Measurements from ENCODE around the gene DNAH7. TPM values are rescaled to one million over a fixed set of nuclear protein-coding genes. Genes with fewer than 3 reads are reported as not detected.

Gene DNAH7
- total and polyA plus RNA-seq, 2 donors (not counting 3 experiments of a cell fraction or from before 2014, with no cell fraction given), result 0.15 to 0.24 TPM

DNA sequence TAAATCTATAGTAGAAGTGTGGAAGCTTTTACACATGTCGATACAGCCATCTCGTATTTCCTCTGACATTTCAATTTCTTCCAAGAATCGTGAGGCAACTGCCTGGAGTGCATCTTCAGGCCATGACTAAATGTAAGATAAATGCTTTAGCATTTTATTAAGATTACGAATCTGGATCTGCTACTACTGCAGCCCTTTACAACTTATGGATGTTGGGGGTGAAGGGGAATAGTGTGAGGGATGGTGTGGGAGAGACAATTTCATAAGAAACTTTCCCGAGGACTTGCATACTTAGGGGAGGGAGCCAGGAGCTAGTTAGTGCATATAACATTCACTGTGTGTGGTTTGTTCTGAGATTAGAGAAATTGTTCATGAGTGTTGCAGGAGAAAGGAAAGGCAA lies 206.8 kb downstream of the DNAH7 start:
- no peaks in the 10 kb centered on the region for H3K79me2 ChIP-seq (ENCODE audit: control insufficient read depth, insufficient read depth, low read length)
- POLR2A ChIA-PET, result no interaction called here
- DNase-seq (ENCODE audit: low read depth, low spot score), result no peak
- H3K9me3 ChIP-seq (replicated peaks; ENCODE audit: control insufficient read depth, insufficient read depth, low read length), result no peaks in the 10 kb centered on the region
- H3K27me3 ChIP-seq (ENCODE audit: control insufficient read depth in 2 of 2, insufficient read depth in 2 of 2, low read length in 2 of 2), result no peaks in the 10 kb centered on the region
- BruUV-seq (replicated peaks), result no TSS peak
- no peak overlapping the region for H3K9ac ChIP-seq (replicated peaks; ENCODE audit: extremely low read depth, insufficient read depth, low read length)
- H3K27ac ChIP-seq (ENCODE audit: insufficient read depth, low read depth, low read length), result no peak overlapping the region
- TF ChIP-seq, protein P1, sequence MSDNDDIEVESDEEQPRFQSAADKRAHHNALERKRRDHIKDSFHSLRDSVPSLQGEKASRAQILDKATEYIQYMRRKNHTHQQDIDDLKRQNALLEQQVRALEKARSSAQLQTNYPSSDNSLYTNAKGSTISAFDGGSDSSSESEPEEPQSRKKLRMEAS (IDR thresholded peaks at IDR 0.05; ENCODE audit: insufficient read depth, insufficient read length), result no peak
- no peak for FAIRE-seq
- no peaks in the 10 kb centered on the region for H3K4me1 ChIP-seq (ENCODE audit: control insufficient read depth, extremely low read depth, insufficient read depth, low read length)
- CTCF ChIA-PET, result interaction anchor here (1.5 to 1.7 kb wide), 2 partner anchors 12 to 13 kb away, joined by 3 to 6 read pairs; no protein-coding TSS in a partner anchor
- no peaks in the 10 kb centered on the region for H3K36me3 ChIP-seq (ENCODE audit: control insufficient read depth in 2 of 2, extremely low read depth in 1 of 2, insufficient read depth in 2 of 2, low read length in 2 of 2)
- dilution Hi-C loops (cut with MboI; ENCODE audit: extremely low pct_ligation_motif_present, low sequenced_read_pairs), result no loop called here
- no peak overlapping the region for H3K4me3 ChIP-seq (replicated peaks in 1 of 3; ENCODE audit: insufficient read depth in 1 of 3, low read depth in 1 of 3, low read length in 3 of 3)
- H3K4me2 ChIP-seq (ENCODE audit: insufficient read depth, low read length), result no peak overlapping the region
- no peaks in the 10 kb centered on the region for H3K9me1 ChIP-seq (replicated peaks; ENCODE audit: control insufficient read depth, extremely low read depth, insufficient read depth, low read length)
- intact Hi-C loops (cut with micrococcal nuclease), result no loop called here
- no peak overlapping the region for H2AFZ ChIP-seq (ENCODE audit: low read depth, low read length)
- H4K20me1 ChIP-seq (replicated peaks; ENCODE audit: control insufficient read depth, extremely low read depth, insufficient read depth, low read length), result no peaks in the 10 kb centered on the region

DNA sequence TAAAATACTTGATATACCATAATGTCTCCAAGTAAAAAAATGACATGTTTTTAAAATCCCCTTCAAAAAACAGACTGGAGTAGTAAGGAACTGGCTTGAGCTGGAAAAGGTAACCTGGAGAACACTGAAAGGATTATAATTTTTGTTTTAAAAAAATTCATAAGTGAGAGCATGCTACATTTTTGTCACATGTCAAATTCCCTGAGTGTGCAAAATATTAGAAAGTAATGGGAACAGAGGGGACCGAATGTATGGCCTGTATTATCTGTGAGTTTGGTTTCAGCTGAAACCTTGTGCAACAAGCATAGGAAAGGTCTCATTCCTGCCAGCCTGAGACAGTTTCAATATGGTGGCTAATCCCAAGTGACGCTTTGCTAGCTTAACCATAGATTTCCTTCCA lies 209.1 kb downstream of the DNAH7 start:
- dilution Hi-C loops (cut with MboI; ENCODE audit: extremely low pct_ligation_motif_present, low sequenced_read_pairs), result no loop called here
- FAIRE-seq, result no peak

More for the DNA sequence above, 209.1 kb downstream of the DNAH7 start:
- CTCF ChIA-PET, result no interaction called here
- POLR2A ChIA-PET, result no interaction called here
- no TSS peak for BruUV-seq (replicated peaks)
- Histone ChIP-seq H3K9ac (replicated peaks; ENCODE audit: extremely low read depth, insufficient read depth, low read length) (no peak overlapping the region), H3K79me2 (ENCODE audit: control insufficient read depth, insufficient read depth, low read length) (no peaks in the 10 kb centered on the region), H3K27me3 (ENCODE audit: control insufficient read depth in 2 of 2, insufficient read depth in 2 of 2, low read length in 2 of 2) (no peaks in the 10 kb centered on the region), H2AFZ (ENCODE audit: low read depth, low read length) (no peak overlapping the region), H3K27ac (ENCODE audit: insufficient read depth, low read depth, low read length) (no peak overlapping the region), H3K4me1 (ENCODE audit: control insufficient read depth, extremely low read depth, insufficient read depth, low read length) (no peaks in the 10 kb centered on the region), H3K9me3 (replicated peaks; ENCODE audit: control insufficient read depth, insufficient read depth, low read length) (no peaks in the 10 kb centered on the region), H4K20me1 (replicated peaks; ENCODE audit: control insufficient read depth, extremely low read depth, insufficient read depth, low read length) (no peaks in the 10 kb centered on the region), H3K36me3 (ENCODE audit: control insufficient read depth in 2 of 2, extremely low read depth in 1 of 2, insufficient read depth in 2 of 2, low read length in 2 of 2) (no peaks in the 10 kb centered on the region), H3K9me1 (replicated peaks; ENCODE audit: control insufficient read depth, extremely low read depth, insufficient read depth, low read length) (no peaks in the 10 kb centered on the region), H3K4me3 (replicated peaks in 1 of 3; ENCODE audit: insufficient read depth in 1 of 3, low read depth in 1 of 3, low read length in 3 of 3) (no peak overlapping the region), H3K4me2 (ENCODE audit: insufficient read depth, low read length) (no peak overlapping the region)
- no peak for TF ChIP-seq POLR2AphosphoS5 (IDR thresholded peaks at IDR 0.05; ENCODE audit: insufficient read depth, low read depth, low read length)
- TF ChIP-seq POLR2A (IDR thresholded peaks at IDR 0.05; ENCODE audit: low read depth, low read length), result no peak
- no peak for TF ChIP-seq FOS (IDR thresholded peaks at IDR 0.05; ENCODE audit: borderline replicate concordance, insufficient read depth, low read length)
- TF ChIP-seq EZH2 (IDR thresholded peaks at IDR 0.05; ENCODE audit: borderline replicate concordance, low read depth, low read length, severe bottlenecking), result no peak
- no peak for TF ChIP-seq MYC (IDR thresholded peaks at IDR 0.05; ENCODE audit: low read depth, low read length)
- TF ChIP-seq, protein P1 (IDR thresholded peaks at IDR 0.05; ENCODE audit: insufficient read depth, insufficient read length), result no peak
- TF ChIP-seq, protein P2, sequence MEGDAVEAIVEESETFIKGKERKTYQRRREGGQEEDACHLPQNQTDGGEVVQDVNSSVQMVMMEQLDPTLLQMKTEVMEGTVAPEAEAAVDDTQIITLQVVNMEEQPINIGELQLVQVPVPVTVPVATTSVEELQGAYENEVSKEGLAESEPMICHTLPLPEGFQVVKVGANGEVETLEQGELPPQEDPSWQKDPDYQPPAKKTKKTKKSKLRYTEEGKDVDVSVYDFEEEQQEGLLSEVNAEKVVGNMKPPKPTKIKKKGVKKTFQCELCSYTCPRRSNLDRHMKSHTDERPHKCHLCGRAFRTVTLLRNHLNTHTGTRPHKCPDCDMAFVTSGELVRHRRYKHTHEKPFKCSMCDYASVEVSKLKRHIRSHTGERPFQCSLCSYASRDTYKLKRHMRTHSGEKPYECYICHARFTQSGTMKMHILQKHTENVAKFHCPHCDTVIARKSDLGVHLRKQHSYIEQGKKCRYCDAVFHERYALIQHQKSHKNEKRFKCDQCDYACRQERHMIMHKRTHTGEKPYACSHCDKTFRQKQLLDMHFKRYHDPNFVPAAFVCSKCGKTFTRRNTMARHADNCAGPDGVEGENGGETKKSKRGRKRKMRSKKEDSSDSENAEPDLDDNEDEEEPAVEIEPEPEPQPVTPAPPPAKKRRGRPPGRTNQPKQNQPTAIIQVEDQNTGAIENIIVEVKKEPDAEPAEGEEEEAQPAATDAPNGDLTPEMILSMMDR (IDR thresholded peaks at IDR 0.05; ENCODE audit: extremely low read depth in 1 of 2, insufficient read depth in 1 of 2, low read depth in 1 of 2, low read length in 2 of 2), result no peak
- no peak for TF ChIP-seq JUN (IDR thresholded peaks at IDR 0.05; ENCODE audit: borderline replicate concordance, insufficient read depth, insufficient read length, low read depth)
- no peak for TF ChIP-seq GATA2 (IDR thresholded peaks at IDR 0.05; ENCODE audit: insufficient read depth, insufficient read length, low read depth, low read length)
- DNase-seq (ENCODE audit: low read depth, low spot score), result no peak
- intact Hi-C loops (cut with micrococcal nuclease), result no loop called here
